Loucy (cell line): ENCODE data around the gene DBF4B.

ENCODE experiments used
- H2AFZ ChIP-seq: fragments of 200-600 bp; sonication (generic); 2 replicates; pipeline ENCODE4 v1.6.0; 2016; ENCODE audit warnings: antibody characterized with exemption, mild to moderate bottlenecking, low read length, moderate library complexity
- H3F3A ChIP-seq: fragments of 200-600 bp; 2 replicates; pipeline ENCODE4 v1.6.0; 2016; ENCODE audit warnings: antibody characterized with exemption, low read depth, mild to moderate bottlenecking
- H3K27me3 ChIP-seq: fragments of 200-600 bp; sonication (generic); 2 replicates; pipeline ENCODE4 v1.6.1; 2014; ENCODE audit warnings: low read length, mild to moderate bottlenecking; ENCODE audit not compliant: insufficient read depth, poor library complexity, severe bottlenecking
- H3K36me3 ChIP-seq: fragments of 200-600 bp; sonication (generic); 2 replicates; pipeline ENCODE4 v1.6.1; 2016; ENCODE audit warnings: low read length; ENCODE audit not compliant: insufficient read depth
- H3K4me1 ChIP-seq: fragments of 200-600 bp; sonication (generic); 2 replicates; pipeline ENCODE4 v1.5.1; 2014; ENCODE audit warnings: low read length, mild to moderate bottlenecking; ENCODE audit not compliant: insufficient read depth, poor library complexity, severe bottlenecking
- H3K4me2 ChIP-seq: fragments of 200-600 bp; sonication (generic); 2 replicates; pipeline ENCODE4 v1.6.0; 2014; ENCODE audit warnings: antibody characterized with exemption, low read length, low read depth, mild to moderate bottlenecking; ENCODE audit not compliant: poor library complexity, severe bottlenecking
- H3K4me3 ChIP-seq: fragments of 200-600 bp; sonication (generic); 2 replicates; pipeline ENCODE4 v1.5.1; 2014; ENCODE audit warnings: low read length, mild to moderate bottlenecking, mixed read lengths; ENCODE audit not compliant: poor library complexity, severe bottlenecking
- H3K79me2 ChIP-seq: fragments of 200-600 bp; sonication (generic); 2 replicates; pipeline ENCODE4 v1.6.1; 2014; ENCODE audit warnings: low read length; ENCODE audit not compliant: insufficient read depth
- H3K9ac ChIP-seq: fragments of 200-600 bp; sonication (generic); 2 replicates; pipeline ENCODE4 v1.6.0; 2014; ENCODE audit warnings: mild to moderate bottlenecking, low read depth, low read length, moderate library complexity; ENCODE audit not compliant: poor library complexity, severe bottlenecking
- H3K9me2 ChIP-seq: fragments of 200-600 bp; sonication (generic); replicated peaks from 2 replicates; pipeline ENCODE4 v1.6.1; 2016; ENCODE audit warnings: low read depth, low read length, mixed read lengths
- H3K9me3 ChIP-seq: fragments of 200-600 bp; sonication (generic); 2 replicates; pipeline ENCODE4 v1.6.1; 2014; ENCODE audit warnings: mild to moderate bottlenecking, antibody characterized with exemption, low read length, low read depth; ENCODE audit not compliant: insufficient read depth
- H4K20me1 ChIP-seq: fragments of 200-600 bp; sonication (generic); 2 replicates; pipeline ENCODE4 v1.6.0; 2014; ENCODE audit warnings: antibody characterized with exemption, low read length, mild to moderate bottlenecking; ENCODE audit not compliant: insufficient read depth, poor library complexity, severe bottlenecking
- EZH2phosphoT487 ChIP-seq: fragments of 200-600 bp; IDR thresholded peaks from 2 replicates; pipeline ENCODE4 v1.6.1; 2018; ENCODE audit warnings: antibody characterized with exemption, mild to moderate bottlenecking, moderate library complexity, borderline replicate concordance
- TF ChIP-seq, protein P1 (sequence below): fragments of 200-600 bp; sonication (generic); conservative IDR thresholded peaks from 2 replicates; pipeline ENCODE4 v1.5.1; 2014; ENCODE audit warnings: mild to moderate bottlenecking, antibody characterized with exemption, low read length

DBF4B gene

GRCh38 chr17:44787271-44787940 is 78.9 kb downstream of the DBF4B start:
- TF ChIP-seq EZH2phosphoT487: no peak
- TF ChIP-seq, protein P1, sequence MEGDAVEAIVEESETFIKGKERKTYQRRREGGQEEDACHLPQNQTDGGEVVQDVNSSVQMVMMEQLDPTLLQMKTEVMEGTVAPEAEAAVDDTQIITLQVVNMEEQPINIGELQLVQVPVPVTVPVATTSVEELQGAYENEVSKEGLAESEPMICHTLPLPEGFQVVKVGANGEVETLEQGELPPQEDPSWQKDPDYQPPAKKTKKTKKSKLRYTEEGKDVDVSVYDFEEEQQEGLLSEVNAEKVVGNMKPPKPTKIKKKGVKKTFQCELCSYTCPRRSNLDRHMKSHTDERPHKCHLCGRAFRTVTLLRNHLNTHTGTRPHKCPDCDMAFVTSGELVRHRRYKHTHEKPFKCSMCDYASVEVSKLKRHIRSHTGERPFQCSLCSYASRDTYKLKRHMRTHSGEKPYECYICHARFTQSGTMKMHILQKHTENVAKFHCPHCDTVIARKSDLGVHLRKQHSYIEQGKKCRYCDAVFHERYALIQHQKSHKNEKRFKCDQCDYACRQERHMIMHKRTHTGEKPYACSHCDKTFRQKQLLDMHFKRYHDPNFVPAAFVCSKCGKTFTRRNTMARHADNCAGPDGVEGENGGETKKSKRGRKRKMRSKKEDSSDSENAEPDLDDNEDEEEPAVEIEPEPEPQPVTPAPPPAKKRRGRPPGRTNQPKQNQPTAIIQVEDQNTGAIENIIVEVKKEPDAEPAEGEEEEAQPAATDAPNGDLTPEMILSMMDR: no peak
- no peaks in the 10 kb centered on the region for H3K79me2 ChIP-seq
- no peak overlapping the region for H3K9ac ChIP-seq
- no peaks in the 10 kb centered on the region for H3K27me3 ChIP-seq
- H4K20me1 ChIP-seq: no peaks in the 10 kb centered on the region
- no peak overlapping the region for H2AFZ ChIP-seq
- H3K4me3 ChIP-seq: no peak overlapping the region
- H3F3A ChIP-seq: no peaks in the 10 kb centered on the region
- H3K9me3 ChIP-seq: no peaks in the 10 kb centered on the region
- no peaks in the 10 kb centered on the region for H3K9me2 ChIP-seq
- no peaks in the 10 kb centered on the region for H3K36me3 ChIP-seq
- H3K4me1 ChIP-seq: no peaks in the 10 kb centered on the region
- no peak overlapping the region for H3K4me2 ChIP-seq

DNA sequence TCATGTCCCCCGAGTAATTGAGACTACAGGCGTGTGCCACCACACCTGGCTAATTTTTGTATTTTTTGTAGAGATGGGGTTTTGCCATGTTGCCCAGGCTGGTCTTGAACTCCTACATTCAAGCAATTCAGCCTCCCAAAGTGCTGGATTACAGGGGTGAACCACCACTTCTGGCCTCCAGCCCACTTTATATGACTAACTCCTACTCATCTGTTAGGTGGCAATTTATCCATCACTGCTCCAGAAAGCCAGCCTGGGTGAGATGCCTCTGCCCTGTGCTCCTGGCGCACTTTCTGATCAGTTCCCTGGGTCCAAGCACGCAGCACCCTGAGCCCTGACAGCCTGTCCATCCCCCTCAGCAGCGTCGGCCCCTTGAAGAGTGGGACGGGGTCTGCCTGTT is 79.7 kb downstream of the DBF4B start:
- Histone ChIP-seq H4K20me1 (no peaks in the 10 kb centered on the region), H3K4me1 (no peaks in the 10 kb centered on the region), H3K36me3 (no peaks in the 10 kb centered on the region), H3K9me2 (no peaks in the 10 kb centered on the region), H3F3A (no peaks in the 10 kb centered on the region), H2AFZ (no peak overlapping the region), H3K9me3 (no peaks in the 10 kb centered on the region), H3K9ac (no peak overlapping the region), H3K27me3 (no peaks in the 10 kb centered on the region), H3K4me3 (no peak overlapping the region), H3K79me2 (no peaks in the 10 kb centered on the region), H3K4me2 (no peak overlapping the region)
- TF ChIP-seq, protein P1: no peak
- TF ChIP-seq EZH2phosphoT487: no peak

- H3K9ac ChIP-seq: no peak overlapping the region
- H3K9me2 ChIP-seq: no peaks in the 10 kb centered on the region
- no peak overlapping the region for H3K4me3 ChIP-seq
- no peak overlapping the region for H2AFZ ChIP-seq
- no peaks in the 10 kb centered on the region for H3K79me2 ChIP-seq
- TF ChIP-seq EZH2phosphoT487: no peak
- TF ChIP-seq, protein P1: no peak
- H3K27me3 ChIP-seq: no peaks in the 10 kb centered on the region
- H3K36me3 ChIP-seq: no peaks in the 10 kb centered on the region
- no peaks in the 10 kb centered on the region for H3K9me3 ChIP-seq
- no peak overlapping the region for H3K4me2 ChIP-seq
- H3K4me1 ChIP-seq: peaks cover 8% of the 10 kb centered on the region
- H3F3A ChIP-seq: no peaks in the 10 kb centered on the region
- no peaks in the 10 kb centered on the region for H4K20me1 ChIP-seq
These were observed 83.8 kb downstream of the DBF4B start for GRCh38 chr17:44792276-44792675.
